ENCODE measurements around the gene DSE. TPM values are rescaled to one million over a fixed set of nuclear protein-coding genes. Genes with fewer than 3 reads are reported as not detected.

Gene DSE
- total RNA-seq, 1 experiment from 2014 or later = 86.5 TPM

DNA sequence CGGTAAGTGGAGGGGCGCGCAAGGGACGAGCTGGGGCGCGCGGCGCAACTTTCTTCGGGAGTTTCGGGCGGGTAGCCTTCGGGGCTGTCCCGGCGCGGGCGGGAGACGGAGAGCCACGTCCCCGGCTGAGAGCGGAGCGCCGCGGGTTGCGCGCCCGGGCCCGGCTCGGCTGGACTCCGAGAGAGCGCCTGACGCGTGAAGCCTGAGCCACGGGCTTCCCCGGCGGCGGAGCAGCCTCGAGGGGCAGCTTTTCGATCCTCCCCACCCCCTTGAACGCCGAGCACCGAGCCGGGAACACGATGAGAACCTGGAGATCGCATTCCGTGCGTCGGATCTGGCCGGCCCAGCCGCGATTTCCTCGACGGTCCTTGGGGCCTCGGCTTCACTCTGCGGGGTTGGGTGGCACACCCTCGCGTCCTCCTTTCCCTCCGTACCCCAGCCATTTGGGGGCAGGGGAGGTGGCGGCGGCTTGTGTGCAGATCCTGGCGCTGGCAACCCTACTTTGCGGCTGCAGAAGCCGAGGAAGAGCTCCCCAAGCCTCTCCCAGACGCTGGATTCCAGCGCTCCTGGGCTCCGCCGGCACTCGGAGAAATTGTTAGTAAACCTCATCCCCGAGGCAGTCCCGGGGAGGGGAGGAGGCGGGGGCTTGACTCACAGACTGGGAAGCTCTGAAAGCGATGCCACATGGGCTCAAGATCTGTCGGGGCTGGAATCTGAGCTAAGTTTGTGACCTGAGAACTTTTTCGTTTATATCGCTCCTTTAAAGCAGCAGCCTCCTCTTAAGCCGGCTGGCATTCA is 572 bp downstream of the DSE start:
- ChIA-PET POLR2A (interaction anchor here (0.6 to 7.3 kb wide), 40 partner anchors 8 to 297 kb away, joined by 3 to 135 read pairs (median 4); partner anchors contain the start of genes NT5DC1, RWDD1 and TSPYL1), CTCF (interaction anchor here (0.6 to 2.5 kb wide), 12 partner anchors 19 to 121 kb away, joined by 3 to 13 read pairs (median 4); no protein-coding TSS in a partner anchor)
- TF ChIP-seq, protein P1, sequence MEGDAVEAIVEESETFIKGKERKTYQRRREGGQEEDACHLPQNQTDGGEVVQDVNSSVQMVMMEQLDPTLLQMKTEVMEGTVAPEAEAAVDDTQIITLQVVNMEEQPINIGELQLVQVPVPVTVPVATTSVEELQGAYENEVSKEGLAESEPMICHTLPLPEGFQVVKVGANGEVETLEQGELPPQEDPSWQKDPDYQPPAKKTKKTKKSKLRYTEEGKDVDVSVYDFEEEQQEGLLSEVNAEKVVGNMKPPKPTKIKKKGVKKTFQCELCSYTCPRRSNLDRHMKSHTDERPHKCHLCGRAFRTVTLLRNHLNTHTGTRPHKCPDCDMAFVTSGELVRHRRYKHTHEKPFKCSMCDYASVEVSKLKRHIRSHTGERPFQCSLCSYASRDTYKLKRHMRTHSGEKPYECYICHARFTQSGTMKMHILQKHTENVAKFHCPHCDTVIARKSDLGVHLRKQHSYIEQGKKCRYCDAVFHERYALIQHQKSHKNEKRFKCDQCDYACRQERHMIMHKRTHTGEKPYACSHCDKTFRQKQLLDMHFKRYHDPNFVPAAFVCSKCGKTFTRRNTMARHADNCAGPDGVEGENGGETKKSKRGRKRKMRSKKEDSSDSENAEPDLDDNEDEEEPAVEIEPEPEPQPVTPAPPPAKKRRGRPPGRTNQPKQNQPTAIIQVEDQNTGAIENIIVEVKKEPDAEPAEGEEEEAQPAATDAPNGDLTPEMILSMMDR (IDR thresholded peaks at IDR 0.05; ENCODE audit: unreplicated experiment) = no peak
- BruUV-seq (replicated peaks) = no TSS peak
- H3K36me3 Mint-ChIP-seq (ENCODE audit: insufficient read depth, unreplicated experiment) = peaks cover 18% of the 10 kb centered on the region
- H3K9me3 Mint-ChIP-seq (ENCODE audit: unreplicated experiment) = no peaks in the 10 kb centered on the region
- peak overlapping the region; percentile 85 for H3K4me3 Mint-ChIP-seq (ENCODE audit: unreplicated experiment)
- H3K27ac Mint-ChIP-seq (ENCODE audit: low read depth, unreplicated experiment) = peak overlapping the region; percentile 88
- H3K27me3 Mint-ChIP-seq (ENCODE audit: insufficient read depth, unreplicated experiment) = no peaks in the 10 kb centered on the region
- peaks cover 32% of the 10 kb centered on the region for H3K4me1 Mint-ChIP-seq (ENCODE audit: insufficient read depth, unreplicated experiment)
- intact Hi-C loops (cut with micrococcal nuclease) = loop anchor here (1.0 to 5.0 kb wide), 4 partner anchors 27 to 159 kb away; no protein-coding TSS in a partner anchor
- DNase-seq (ENCODE audit: unreplicated experiment) = peak; percentile 94

DNA sequence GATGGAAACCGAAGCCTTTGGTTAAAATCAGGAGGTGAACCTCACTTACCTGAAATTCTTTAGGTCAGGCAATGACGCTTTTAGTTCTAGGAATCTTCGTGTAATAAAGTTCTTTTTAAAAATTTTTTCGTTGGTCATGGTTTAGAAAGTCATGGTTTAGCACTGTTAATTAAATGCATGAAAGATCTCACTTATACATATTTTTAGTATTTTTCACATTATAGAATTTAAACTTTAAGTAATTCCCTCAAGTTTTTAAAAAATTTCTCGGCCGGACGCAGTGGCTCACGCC is 1.1 kb downstream of the DSE start:
- POLR2A ChIA-PET = interaction anchor here (0.6 to 7.3 kb wide), 35 partner anchors 8 to 296 kb away, joined by 3 to 135 read pairs (median 5); partner anchors contain the start of genes NT5DC1, RWDD1 and TSPYL1
- Mint-ChIP-seq H3K4me1 (ENCODE audit: insufficient read depth, unreplicated experiment) (peaks cover 36% of the 10 kb centered on the region), H3K27me3 (ENCODE audit: insufficient read depth, unreplicated experiment) (no peaks in the 10 kb centered on the region), H3K27ac (ENCODE audit: low read depth, unreplicated experiment) (peak overlapping the region; percentile 88), H3K4me3 (ENCODE audit: unreplicated experiment) (peak overlapping the region; percentile 85), H3K36me3 (ENCODE audit: insufficient read depth, unreplicated experiment) (peaks cover 18% of the 10 kb centered on the region), H3K9me3 (ENCODE audit: unreplicated experiment) (no peaks in the 10 kb centered on the region)
- TF ChIP-seq, protein P1 (IDR thresholded peaks at IDR 0.05; ENCODE audit: unreplicated experiment) = no peak
- no peak for DNase-seq (ENCODE audit: unreplicated experiment)
- intact Hi-C loops (cut with micrococcal nuclease) = loop anchor here (1.0 to 5.0 kb wide), 5 partner anchors 15 to 159 kb away; no protein-coding TSS in a partner anchor
- CTCF ChIA-PET = interaction anchor here (0.6 to 2.5 kb wide), 10 partner anchors 20 to 121 kb away, joined by 3 to 13 read pairs (median 4); no protein-coding TSS in a partner anchor
- BruUV-seq (replicated peaks) = TSS peak; percentile 50

DNA sequence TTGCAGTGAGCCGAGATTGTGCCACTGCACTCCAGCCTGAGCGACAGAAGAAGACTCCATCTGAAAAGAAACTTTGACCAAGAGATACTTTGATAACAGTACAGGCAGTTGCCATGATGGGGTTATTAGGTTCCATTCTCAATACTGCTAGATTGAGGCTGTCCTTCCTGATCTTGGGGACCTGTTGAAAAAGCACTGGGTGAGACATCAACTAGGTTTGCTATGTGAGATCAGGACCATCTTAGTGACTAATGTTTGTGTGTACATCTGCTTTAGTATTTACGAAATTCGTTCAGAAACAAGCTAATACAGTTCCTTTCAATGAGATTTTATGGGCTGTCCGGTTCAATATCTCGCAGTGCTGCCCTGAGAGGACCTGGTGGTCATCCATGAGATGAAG is 2.6 kb downstream of the DSE start:
- no peaks in the 10 kb centered on the region for H3K9me3 Mint-ChIP-seq (ENCODE audit: unreplicated experiment)
- TF ChIP-seq, protein P1 (IDR thresholded peaks at IDR 0.05; ENCODE audit: unreplicated experiment) = no peak
- intact Hi-C loops (cut with micrococcal nuclease) = loop anchor here (5.0 kb wide), 1 partner anchor 74 kb away; no protein-coding TSS in a partner anchor
- no peaks in the 10 kb centered on the region for H3K27me3 Mint-ChIP-seq (ENCODE audit: insufficient read depth, unreplicated experiment)
- H3K27ac Mint-ChIP-seq (ENCODE audit: low read depth, unreplicated experiment) = peak overlapping the region; percentile 64
- CTCF ChIA-PET = interaction anchor here (0.7 to 2.0 kb wide), 10 partner anchors 13 to 190 kb away, joined by 3 to 10 read pairs (median 4); no protein-coding TSS in a partner anchor
- peaks cover 18% of the 10 kb centered on the region for H3K36me3 Mint-ChIP-seq (ENCODE audit: insufficient read depth, unreplicated experiment)
- DNase-seq (ENCODE audit: unreplicated experiment) = peak; percentile 37
- peak overlapping the region; percentile 85 for H3K4me3 Mint-ChIP-seq (ENCODE audit: unreplicated experiment)
- POLR2A ChIA-PET = interaction anchor here (1.0 to 5.4 kb wide), 22 partner anchors 10 to 162 kb away, joined by 3 to 117 read pairs (median 4); partner anchors contain the start of gene TSPYL1
- no TSS peak for BruUV-seq (replicated peaks)
- H3K4me1 Mint-ChIP-seq (ENCODE audit: insufficient read depth, unreplicated experiment) = peaks cover 34% of the 10 kb centered on the region

DNA sequence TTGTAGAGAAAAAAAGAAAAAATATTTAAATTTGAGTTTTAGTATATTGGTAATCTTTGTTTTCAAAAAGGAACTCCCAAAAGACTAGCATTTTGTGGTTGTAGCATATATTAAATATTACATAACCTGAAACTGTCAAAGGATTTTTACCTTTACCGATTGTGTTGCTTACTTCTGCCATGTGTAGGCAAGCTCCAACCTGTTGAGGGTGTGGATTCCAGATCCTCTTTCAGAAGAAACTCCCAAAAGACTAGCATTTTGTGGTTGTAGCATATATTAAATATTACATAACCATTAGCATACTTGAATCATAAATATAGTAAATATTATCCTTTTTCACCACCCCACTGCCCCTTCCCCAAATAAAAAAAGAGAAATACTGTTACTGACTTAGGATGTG is 3.2 kb downstream of the DSE start:
- H3K4me3 Mint-ChIP-seq (ENCODE audit: unreplicated experiment) = no peak overlapping the region
- no peaks in the 10 kb centered on the region for H3K9me3 Mint-ChIP-seq (ENCODE audit: unreplicated experiment)
- TF ChIP-seq, protein P1 (IDR thresholded peaks at IDR 0.05; ENCODE audit: unreplicated experiment) = no peak
- peaks cover 33% of the 10 kb centered on the region for H3K4me1 Mint-ChIP-seq (ENCODE audit: insufficient read depth, unreplicated experiment)
- DNase-seq (ENCODE audit: unreplicated experiment) = peak; percentile 82
- intact Hi-C loops (cut with micrococcal nuclease) = loop anchor here (5.0 kb wide), 1 partner anchor 73 kb away; no protein-coding TSS in a partner anchor
- H3K27ac Mint-ChIP-seq (ENCODE audit: low read depth, unreplicated experiment) = peak overlapping the region; percentile 44
- ChIA-PET POLR2A (interaction anchor here (0.6 to 5.4 kb wide), 23 partner anchors 9 to 328 kb away, joined by 3 to 117 read pairs (median 3); partner anchors contain the start of gene TSPYL1), CTCF (interaction anchor here (0.9 to 2.0 kb wide), 7 partner anchors 12 to 189 kb away, joined by 3 to 10 read pairs (median 4); no protein-coding TSS in a partner anchor)
- H3K36me3 Mint-ChIP-seq (ENCODE audit: insufficient read depth, unreplicated experiment) = peaks cover 18% of the 10 kb centered on the region
- BruUV-seq (replicated peaks) = no TSS peak
- no peaks in the 10 kb centered on the region for H3K27me3 Mint-ChIP-seq (ENCODE audit: insufficient read depth, unreplicated experiment)

Data from MCF 10A (cell line).